HAP-1 (cell line): Measurements from ENCODE around the gene CAPN11.

ENCODE experiments used
- DNase-seq, 2 experiments: peaks; one replicate each; pipeline ENCODE4 v3.0.0-alpha.2; 2016 to 2020; ENCODE audit warnings: low spot score in 2 of 2
- H3K27me3 ChIP-seq: fragments of 250-450 bp; sonication (Bioruptor Pico); 2 replicates; pipeline ENCODE4 v1.5.1; 2020; ENCODE audit warnings: low read depth, mild to moderate bottlenecking, moderate library complexity
- H3K36me3 ChIP-seq: fragments of 250-450 bp; sonication (Bioruptor Pico); replicated peaks from 2 replicates; pipeline ENCODE4 v1.5.1; 2020; ENCODE audit warnings: mild to moderate bottlenecking
- H3K4me1 ChIP-seq: fragments of 250-450 bp; sonication (Bioruptor Pico); 2 replicates; pipeline ENCODE4 v1.5.1; 2020; ENCODE audit warnings: mild to moderate bottlenecking
- H3K4me3 ChIP-seq: fragments of 250-450 bp; sonication (Bioruptor Pico); 2 replicates; pipeline ENCODE4 v1.5.1; 2020; ENCODE audit warnings: mild to moderate bottlenecking, moderate library complexity
- H3K9me3 ChIP-seq: fragments of 250-450 bp; sonication (Bioruptor Pico); 2 replicates; pipeline ENCODE4 v1.5.1; 2020; ENCODE audit warnings: mild to moderate bottlenecking, moderate library complexity
- in situ Hi-C: fragments of 300-500 bp; cut with MboI; formaldehyde crosslinking; loops from 3 replicates; pipeline ENCODE4 v1.14.3; 2020; ENCODE audit warnings: low sequenced_read_pairs, inconsistent platforms, mixed read lengths

The CAPN11 gene

GRCh38 chr6:44158770-44159228 lies at the start of gene CAPN11:
Gene CAPN11 (plus strand): TSS chr6:44158820. CDS start chr6:44158849, 29 bp downstream.
- Histone ChIP-seq H3K4me3 (no peak within 1 kb of the TSS), H3K4me1 (no peaks in the 10 kb centered on the region), H3K36me3 (no peaks in the 10 kb centered on the region), H3K9me3 (no peaks in the 10 kb centered on the region), H3K27me3 (no peaks in the 10 kb centered on the region; the same call in 1 of the 2 replicates)
- no peak for DNase-seq
- in situ Hi-C loops, result no loop called here

DNA sequence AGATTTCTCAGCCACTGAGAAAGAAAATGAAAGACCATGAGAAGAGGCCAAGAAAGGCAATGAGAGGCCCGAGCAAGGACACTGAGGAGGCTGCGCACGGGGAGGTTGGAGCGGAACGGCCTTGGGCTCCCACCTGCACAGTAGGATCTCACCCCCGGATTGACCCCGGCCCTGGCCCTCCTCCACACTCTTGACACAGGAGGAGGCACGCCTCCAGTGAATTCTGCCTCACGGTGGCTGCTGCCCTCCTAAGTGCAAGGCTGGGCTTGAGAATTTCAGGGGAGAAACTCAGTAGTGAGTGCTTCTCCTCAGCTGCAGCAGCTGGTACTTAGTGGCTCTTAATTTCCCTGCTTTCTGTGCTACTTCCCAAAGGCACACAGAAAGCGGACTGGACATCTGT lies 49.4 kb upstream of the CAPN11 start:
- Histone ChIP-seq H3K4me3 (no peak overlapping the region), H3K27me3 (no peaks in the 10 kb centered on the region), H3K4me1 (no peaks in the 10 kb centered on the region), H3K9me3 (no peaks in the 10 kb centered on the region), H3K36me3 (peaks cover 73% of the 10 kb centered on the region)
- DNase-seq, result no peak
- in situ Hi-C loops, result no loop called here

DNA sequence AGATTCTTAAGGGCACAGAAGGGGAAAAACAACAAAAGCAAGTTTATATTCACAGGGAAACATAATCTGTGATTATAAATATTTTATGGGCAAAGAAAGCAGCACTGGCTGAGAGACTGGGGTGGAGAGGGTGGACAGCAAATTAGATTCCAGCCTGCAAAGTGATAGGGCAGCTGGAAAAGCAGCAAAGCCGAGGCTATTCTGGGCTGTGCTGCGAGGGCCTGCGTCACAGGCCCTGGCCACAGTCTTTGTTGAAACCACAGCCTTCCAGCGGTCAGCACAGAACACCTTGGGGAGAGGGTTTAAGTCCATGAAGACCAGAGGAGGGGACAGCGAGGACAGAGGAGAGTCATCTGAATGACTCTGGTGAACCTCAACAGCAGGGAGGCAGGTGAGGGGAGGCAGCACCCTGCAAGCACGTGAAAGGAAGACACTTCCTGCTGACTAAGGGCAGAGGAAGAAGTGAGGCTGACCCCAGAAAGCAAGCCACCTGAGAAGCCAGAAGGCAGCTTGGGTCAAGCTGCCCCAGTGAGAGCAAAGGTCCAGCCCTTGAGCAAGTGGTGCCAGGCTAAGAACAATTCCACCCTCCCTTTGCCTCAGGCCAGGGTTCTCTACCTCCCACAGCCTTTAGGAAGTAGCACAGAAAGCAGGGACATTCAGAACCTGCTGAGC lies 48.5 kb upstream of the CAPN11 start:
- in situ Hi-C loops, result no loop called here
- no peak for DNase-seq
- no peaks in the 10 kb centered on the region for H3K9me3 ChIP-seq
- H3K36me3 ChIP-seq, result peaks cover 71% of the 10 kb centered on the region
- no peak overlapping the region for H3K4me3 ChIP-seq
- H3K4me1 ChIP-seq, result no peaks in the 10 kb centered on the region
- H3K27me3 ChIP-seq, result no peaks in the 10 kb centered on the region

GRCh38 chr6:44110966-44111365 lies 47.7 kb upstream of the CAPN11 start:
- Histone ChIP-seq H3K4me1 (no peaks in the 10 kb centered on the region), H3K9me3 (no peaks in the 10 kb centered on the region), H3K4me3 (no peak overlapping the region), H3K36me3 (peaks cover 71% of the 10 kb centered on the region), H3K27me3 (no peaks in the 10 kb centered on the region)
- DNase-seq, result no peak
- in situ Hi-C loops, result no loop called here

GRCh38 chr6:44111434-44112417 lies 46.9 kb upstream of the CAPN11 start:
- Histone ChIP-seq H3K4me1 (no peaks in the 10 kb centered on the region), H3K9me3 (no peaks in the 10 kb centered on the region), H3K36me3 (peaks cover 74% of the 10 kb centered on the region), H3K4me3 (no peak overlapping the region), H3K27me3 (no peaks in the 10 kb centered on the region)
- no peak for DNase-seq
- in situ Hi-C loops, result no loop called here

DNA sequence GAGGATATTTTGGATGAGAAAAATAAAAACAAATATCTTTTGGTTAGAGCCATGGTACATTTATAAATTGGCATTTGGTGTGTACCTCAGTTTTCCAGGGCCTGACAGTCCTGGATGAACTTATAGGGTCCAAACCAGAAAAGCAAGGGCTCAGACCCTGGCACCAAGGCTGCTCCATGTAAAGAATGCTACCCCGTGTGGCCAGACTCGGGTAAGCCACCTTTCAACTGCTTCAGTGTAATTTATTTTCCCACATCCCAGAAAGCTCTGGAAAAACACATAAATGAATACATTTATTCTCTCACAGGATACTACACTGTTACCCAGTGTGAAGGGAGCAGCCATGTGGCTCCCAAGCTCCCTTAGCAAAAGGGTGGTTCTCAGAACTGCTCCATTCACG lies 45.2 kb upstream of the CAPN11 start:
- in situ Hi-C loops, result no loop called here
- Histone ChIP-seq H3K4me1 (no peaks in the 10 kb centered on the region), H3K27me3 (no peaks in the 10 kb centered on the region), H3K36me3 (peaks cover 71% of the 10 kb centered on the region), H3K9me3 (no peaks in the 10 kb centered on the region), H3K4me3 (no peak overlapping the region)
- no peak for DNase-seq

DNA sequence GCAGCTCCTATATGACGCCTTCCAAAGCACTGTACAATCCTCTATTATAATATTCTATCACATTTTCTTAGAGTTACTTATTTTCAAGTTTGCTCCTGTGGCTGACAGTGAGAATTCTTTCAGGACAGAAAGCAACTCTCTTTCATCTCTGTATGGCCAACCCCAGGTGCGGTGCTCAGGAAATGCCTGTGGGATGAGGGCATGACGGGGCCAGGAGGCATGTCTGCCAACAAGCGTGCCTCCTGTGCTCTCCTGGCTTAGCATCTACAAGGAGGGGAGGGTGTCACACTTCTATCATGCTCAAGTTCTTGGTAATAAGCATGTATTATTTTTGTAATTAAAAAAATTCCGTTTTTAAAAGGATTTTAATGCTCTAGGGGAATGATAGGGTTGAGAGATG lies 42.8 kb upstream of the CAPN11 start:
- Histone ChIP-seq H3K4me3 (no peak overlapping the region), H3K4me1 (peaks cover under 1% of the 10 kb centered on the region; the same call in 1 of the 2 replicates), H3K27me3 (no peaks in the 10 kb centered on the region), H3K36me3 (peaks cover 50% of the 10 kb centered on the region), H3K9me3 (no peaks in the 10 kb centered on the region)
- DNase-seq, result no peak
- in situ Hi-C loops, result no loop called here

DNA sequence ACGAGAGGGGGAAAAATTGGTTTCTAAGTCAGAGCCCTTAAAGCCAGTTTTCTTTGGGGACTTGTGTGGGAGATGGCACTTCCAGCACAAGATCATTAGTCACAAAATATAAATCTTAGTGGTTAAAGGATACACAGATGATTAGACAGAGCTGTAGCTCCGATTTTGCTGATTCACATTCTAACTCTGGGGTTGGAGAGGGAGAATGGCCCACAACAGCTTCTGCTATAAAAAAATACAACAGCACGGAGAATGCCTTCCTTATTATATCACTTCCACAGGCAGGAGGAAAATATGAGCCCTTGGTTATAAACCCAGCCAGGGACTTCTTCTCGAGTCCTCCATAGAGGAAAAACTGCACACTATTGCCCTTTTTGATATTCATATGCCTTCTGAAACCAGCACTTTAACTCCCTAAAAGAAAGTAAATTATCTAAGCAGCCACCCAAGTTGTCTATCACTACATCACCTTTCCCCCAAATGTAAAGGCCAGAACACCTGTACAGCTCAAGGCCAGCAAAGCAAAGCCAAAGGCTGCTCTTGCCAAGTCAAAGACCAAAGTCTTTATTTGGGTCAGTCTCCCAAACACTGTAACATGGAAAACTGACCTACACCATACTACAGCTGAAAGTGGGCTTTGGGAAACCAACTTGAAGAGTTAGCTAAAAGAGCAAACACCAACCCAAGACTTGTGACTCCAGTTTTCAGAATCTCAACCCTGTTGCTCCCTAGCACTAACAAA lies 41.8 kb upstream of the CAPN11 start:
- Histone ChIP-seq H3K27me3 (no peaks in the 10 kb centered on the region), H3K36me3 (peaks cover 42% of the 10 kb centered on the region), H3K9me3 (no peaks in the 10 kb centered on the region), H3K4me3 (no peak overlapping the region), H3K4me1 (peaks cover 3% of the 10 kb centered on the region; the same call in 1 of the 2 replicates)
- in situ Hi-C loops, result no loop called here
- DNase-seq, result no peak

DNA sequence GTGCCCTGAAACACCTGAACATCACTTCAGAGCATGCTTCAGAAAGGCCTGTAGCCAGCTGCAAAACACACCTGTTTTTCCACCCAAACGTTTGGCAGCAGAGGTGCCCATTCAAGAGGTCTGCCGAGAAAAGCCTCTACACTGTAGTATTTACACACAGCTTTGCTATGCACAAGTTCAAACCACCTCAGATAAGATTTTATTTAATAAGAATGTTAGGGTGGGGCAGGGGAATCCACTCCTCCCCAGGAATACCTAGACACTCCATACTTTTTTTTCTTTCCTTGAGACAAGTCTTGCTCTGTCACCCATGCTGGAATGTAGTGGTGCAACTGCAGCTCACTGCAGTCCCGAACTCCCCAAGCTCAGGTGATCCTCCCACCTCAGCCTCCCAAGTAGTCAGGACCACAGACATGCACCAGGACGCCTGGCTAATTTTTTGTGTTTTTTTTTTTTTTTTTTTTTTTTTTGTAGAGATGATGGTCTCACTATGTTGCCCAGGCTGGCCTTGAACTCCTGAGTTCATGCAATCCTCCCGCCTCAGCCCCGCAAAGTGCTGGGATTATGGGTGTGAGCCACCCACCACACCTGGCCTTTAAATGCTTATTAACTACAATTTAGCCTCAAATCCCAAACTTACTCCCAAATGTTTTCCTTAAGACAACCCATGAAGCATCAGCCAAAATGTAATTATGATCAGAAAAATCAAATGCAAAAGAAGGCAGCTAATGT lies 41.1 kb upstream of the CAPN11 start:
- Histone ChIP-seq H3K4me1 (peaks cover 8% of the 10 kb centered on the region), H3K36me3 (peaks cover 38% of the 10 kb centered on the region), H3K9me3 (no peaks in the 10 kb centered on the region), H3K27me3 (no peaks in the 10 kb centered on the region), H3K4me3 (no peak overlapping the region)
- in situ Hi-C loops, result no loop called here
- no peak for DNase-seq

DNA sequence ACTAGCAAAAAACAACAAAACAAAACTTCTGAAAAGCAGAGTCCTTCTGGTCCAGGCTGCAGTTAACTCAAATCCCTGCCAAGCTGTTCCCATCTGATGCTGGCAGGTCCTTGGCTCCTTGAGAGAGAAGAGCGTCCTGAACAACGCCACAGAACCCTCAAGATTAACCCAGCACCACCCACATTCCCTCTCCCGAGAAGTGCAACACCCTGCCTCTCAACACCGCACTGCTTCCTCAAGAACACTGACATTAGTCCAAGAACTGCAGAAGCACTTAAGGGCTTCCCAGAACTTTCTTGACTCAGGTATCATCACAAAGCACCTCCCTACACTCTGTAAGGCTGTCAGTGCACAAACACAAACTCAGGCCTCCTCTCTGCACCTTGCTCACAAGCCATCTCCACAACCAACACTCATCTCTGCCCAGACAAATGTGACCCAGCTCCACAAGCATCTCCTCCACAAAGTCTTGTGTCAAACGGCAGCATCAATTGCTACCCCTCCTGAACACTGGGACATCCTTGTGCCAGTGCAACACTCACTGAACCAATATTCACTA lies 38.8 kb upstream of the CAPN11 start:
- Histone ChIP-seq H3K27me3 (no peaks in the 10 kb centered on the region), H3K4me1 (peaks cover 26% of the 10 kb centered on the region), H3K4me3 (no peak overlapping the region), H3K9me3 (no peaks in the 10 kb centered on the region), H3K36me3 (peaks cover 27% of the 10 kb centered on the region)
- DNase-seq, result no peak
- in situ Hi-C loops, result no loop called here

DNA sequence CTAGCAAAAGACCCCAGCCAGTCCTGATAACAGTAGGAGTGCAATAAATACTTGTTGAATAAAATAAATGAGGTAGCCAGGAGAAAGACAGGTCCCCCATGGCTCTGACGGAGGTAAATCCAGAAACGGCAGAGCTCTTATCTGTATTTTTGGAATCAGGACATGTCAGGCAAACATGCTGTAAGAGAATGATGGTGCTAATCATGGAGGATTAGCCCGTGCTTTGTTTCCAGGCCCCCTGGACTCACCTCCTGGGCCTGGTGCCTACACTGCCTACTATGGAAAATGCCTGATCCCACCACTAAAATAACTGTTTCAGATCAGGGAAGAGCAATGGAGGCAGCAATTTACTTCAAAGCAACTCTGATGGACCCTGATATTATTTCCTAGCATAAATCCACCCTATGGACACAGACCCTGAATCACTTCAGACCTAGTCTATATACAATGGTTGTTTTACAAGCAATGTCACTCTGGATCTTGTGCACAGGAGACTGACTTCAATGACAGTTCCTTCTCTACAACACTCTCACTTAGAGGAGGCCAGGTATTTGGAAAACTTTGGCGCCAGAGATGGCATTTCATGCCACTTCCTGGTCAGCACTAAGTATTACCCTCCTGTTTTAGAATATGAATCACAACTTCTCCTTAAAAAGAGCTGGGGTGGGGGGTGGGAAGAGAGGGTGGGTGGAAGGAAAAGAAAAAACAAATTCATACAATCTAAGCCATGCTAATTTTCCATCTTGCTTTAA lies 37.8 kb upstream of the CAPN11 start:
- Histone ChIP-seq H3K27me3 (no peaks in the 10 kb centered on the region), H3K9me3 (no peaks in the 10 kb centered on the region), H3K4me1 (peaks cover 34% of the 10 kb centered on the region), H3K36me3 (peaks cover 18% of the 10 kb centered on the region), H3K4me3 (no peak overlapping the region)
- DNase-seq, result no peak
- in situ Hi-C loops, result no loop called here

DNA sequence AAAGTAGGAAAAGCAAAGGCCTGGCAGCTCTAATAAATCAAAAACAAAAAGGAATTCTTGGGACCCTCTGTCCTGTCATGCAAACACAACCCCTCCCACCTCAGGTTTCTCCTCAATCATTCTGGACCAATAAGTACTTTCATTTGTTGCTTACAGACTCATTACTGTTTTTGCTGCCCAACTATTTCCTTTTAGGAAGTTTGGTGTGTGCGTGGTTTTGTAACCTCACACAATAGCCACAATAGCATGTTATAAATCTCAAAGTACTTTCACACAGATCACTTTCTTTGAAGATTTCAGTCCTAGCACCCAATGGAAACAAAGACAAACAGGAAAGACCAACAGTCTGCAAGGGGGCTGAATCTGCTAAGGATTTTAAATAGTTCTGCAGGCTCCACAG lies 35.8 kb upstream of the CAPN11 start:
- Histone ChIP-seq H3K27me3 (no peaks in the 10 kb centered on the region), H3K9me3 (no peaks in the 10 kb centered on the region), H3K36me3 (peaks cover 11% of the 10 kb centered on the region), H3K4me1 (peaks cover 37% of the 10 kb centered on the region), H3K4me3 (no peak overlapping the region)
- peak; percentile 23 to 61 for DNase-seq
- in situ Hi-C loops, result no loop called here
